ENCODE results near the gene VSTM1.

DNA sequence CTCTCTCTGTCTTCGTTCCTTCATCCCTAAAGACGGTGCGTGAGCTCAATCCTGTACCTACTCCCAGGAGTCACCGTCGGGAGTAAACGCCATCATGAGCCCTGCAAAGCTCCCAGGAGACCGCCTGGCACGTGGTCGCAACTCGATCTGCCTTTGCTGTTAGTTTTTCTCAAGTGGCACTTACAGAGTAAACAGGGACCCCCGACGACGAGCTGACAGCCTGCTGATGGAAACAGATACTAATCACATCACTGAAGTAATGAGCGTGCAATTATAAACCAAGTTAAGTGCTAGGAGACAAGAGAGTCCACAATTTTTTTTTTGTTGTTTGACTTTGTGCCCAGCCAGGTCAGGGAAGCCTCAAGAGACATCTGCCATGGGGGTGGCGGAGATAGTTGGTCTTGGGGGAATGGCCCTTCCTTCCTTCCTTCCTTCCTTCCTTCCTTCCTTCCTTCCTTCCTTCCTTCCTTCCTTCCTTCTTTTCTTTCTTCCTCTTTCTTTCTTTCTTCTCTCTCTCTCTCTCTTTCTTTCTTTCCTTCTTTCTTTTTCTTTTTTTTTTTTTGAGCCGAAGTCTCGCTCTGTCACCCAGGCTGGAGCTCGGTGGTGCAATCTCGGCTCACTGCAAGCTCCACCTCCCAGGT lies 48.7 kb downstream of the VSTM1 start:
- TF ChIP-seq, protein P1, sequence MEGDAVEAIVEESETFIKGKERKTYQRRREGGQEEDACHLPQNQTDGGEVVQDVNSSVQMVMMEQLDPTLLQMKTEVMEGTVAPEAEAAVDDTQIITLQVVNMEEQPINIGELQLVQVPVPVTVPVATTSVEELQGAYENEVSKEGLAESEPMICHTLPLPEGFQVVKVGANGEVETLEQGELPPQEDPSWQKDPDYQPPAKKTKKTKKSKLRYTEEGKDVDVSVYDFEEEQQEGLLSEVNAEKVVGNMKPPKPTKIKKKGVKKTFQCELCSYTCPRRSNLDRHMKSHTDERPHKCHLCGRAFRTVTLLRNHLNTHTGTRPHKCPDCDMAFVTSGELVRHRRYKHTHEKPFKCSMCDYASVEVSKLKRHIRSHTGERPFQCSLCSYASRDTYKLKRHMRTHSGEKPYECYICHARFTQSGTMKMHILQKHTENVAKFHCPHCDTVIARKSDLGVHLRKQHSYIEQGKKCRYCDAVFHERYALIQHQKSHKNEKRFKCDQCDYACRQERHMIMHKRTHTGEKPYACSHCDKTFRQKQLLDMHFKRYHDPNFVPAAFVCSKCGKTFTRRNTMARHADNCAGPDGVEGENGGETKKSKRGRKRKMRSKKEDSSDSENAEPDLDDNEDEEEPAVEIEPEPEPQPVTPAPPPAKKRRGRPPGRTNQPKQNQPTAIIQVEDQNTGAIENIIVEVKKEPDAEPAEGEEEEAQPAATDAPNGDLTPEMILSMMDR (IDR thresholded peaks at IDR 0.05) = no peak
- TF ChIP-seq EP300 (IDR thresholded peaks at IDR 0.05) (no peak), POLR2A (IDR thresholded peaks at IDR 0.05) (no peak)

Data from gastroesophageal sphincter (tissue), 3 donors.